SK-N-MC (cell line): ENCODE measurements around the gene ANO2.

Experiments used
- EZH2 ChIP-seq: fragments of 200-600 bp; sonication (generic); IDR thresholded peaks from one replicate; pipeline ENCODE4 v1.6.1; 2017; ENCODE audit warnings: antibody characterized with exemption
- POLR2AphosphoS5 ChIP-seq: IDR thresholded peaks from 2 replicates; pipeline ENCODE4 v1.6.1; 2012; ENCODE audit warnings: mild to moderate bottlenecking, low read depth, low read length, borderline replicate concordance

DNA sequence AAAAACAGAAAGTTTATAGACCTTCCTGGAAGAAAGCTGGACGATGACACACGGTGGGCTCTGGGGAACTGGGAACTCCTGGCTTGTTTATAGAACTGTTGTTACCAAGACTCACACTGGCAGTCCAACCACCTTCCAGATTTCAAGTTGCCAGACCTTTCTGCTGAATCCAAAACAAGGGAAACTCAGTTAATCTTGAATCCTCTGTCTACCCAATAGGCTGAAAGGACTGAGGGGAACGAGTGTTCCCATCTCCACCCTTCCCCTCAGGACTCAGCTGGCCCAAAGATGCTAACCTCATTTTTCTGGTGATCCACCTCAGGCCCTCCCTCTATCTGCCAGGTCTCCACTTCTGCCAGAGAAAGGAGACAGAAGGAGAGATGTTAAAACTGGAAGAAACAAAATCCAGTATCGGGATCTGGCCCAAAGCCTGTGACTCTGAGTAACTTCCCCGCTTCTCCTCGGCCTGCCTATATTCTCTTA is 231.4 kb downstream of the ANO2 start:
- no peak for TF ChIP-seq EZH2
- TF ChIP-seq POLR2AphosphoS5: no peak
